ENCODE data around the gene DLEU7.

Gene DLEU7

GRCh38 chr13:50801087-50801931, 42.2 kb downstream of the DLEU7 start:
- TF ChIP-seq SPI1 (IDR thresholded peaks at IDR 0.05; ENCODE audit: low read depth, low read length) = no peak
- TF ChIP-seq POLR2AphosphoS5 (IDR thresholded peaks at IDR 0.05; ENCODE audit: low read depth, low read length) = no peak
- TF ChIP-seq PAX5 (IDR thresholded peaks at IDR 0.05; ENCODE audit: insufficient read depth, low read length, severe bottlenecking) = no peak
- no peak for TF ChIP-seq POLR2A (IDR thresholded peaks at IDR 0.05; ENCODE audit: low read depth, low read length)
- no peak for TF ChIP-seq TAF1 (IDR thresholded peaks at IDR 0.05; ENCODE audit: low read depth, low read length)
- no peak for TF ChIP-seq POU2F2 (IDR thresholded peaks at IDR 0.05; ENCODE audit: low read depth, low read length)
- FAIRE-seq (peak; percentile 99), DNase-seq (ENCODE audit: insufficient read length, low spot score) (no peak)

GRCh38 chr13:50800091-50800739, 43.3 kb downstream of the DLEU7 start:
- no peak for TF ChIP-seq TAF1 (IDR thresholded peaks at IDR 0.05; ENCODE audit: low read depth, low read length)
- no peak for TF ChIP-seq POLR2A (IDR thresholded peaks at IDR 0.05; ENCODE audit: low read depth, low read length)
- no peak for TF ChIP-seq PAX5 (IDR thresholded peaks at IDR 0.05; ENCODE audit: insufficient read depth, low read length, severe bottlenecking)
- TF ChIP-seq SPI1 (IDR thresholded peaks at IDR 0.05; ENCODE audit: low read depth, low read length) = no peak
- no peak for TF ChIP-seq POLR2AphosphoS5 (IDR thresholded peaks at IDR 0.05; ENCODE audit: low read depth, low read length)
- no peak for TF ChIP-seq POU2F2 (IDR thresholded peaks at IDR 0.05; ENCODE audit: low read depth, low read length)
- FAIRE-seq (peak; percentile 57), DNase-seq (ENCODE audit: insufficient read length, low spot score) (no peak)

- peak; percentile 9 for FAIRE-seq
- DNase-seq (ENCODE audit: insufficient read length, low spot score) = no peak
- TF ChIP-seq POU2F2 (IDR thresholded peaks at IDR 0.05; ENCODE audit: low read depth, low read length) (no peak), TAF1 (IDR thresholded peaks at IDR 0.05; ENCODE audit: low read depth, low read length) (no peak), POLR2AphosphoS5 (IDR thresholded peaks at IDR 0.05; ENCODE audit: low read depth, low read length) (no peak), PAX5 (IDR thresholded peaks at IDR 0.05; ENCODE audit: insufficient read depth, low read length, severe bottlenecking) (no peak), POLR2A (IDR thresholded peaks at IDR 0.05; ENCODE audit: low read depth, low read length) (no peak), SPI1 (IDR thresholded peaks at IDR 0.05; ENCODE audit: low read depth, low read length) (no peak)
These were observed 44.6 kb downstream of the DLEU7 start for GRCh38 chr13:50798923-50799322.

DNA sequence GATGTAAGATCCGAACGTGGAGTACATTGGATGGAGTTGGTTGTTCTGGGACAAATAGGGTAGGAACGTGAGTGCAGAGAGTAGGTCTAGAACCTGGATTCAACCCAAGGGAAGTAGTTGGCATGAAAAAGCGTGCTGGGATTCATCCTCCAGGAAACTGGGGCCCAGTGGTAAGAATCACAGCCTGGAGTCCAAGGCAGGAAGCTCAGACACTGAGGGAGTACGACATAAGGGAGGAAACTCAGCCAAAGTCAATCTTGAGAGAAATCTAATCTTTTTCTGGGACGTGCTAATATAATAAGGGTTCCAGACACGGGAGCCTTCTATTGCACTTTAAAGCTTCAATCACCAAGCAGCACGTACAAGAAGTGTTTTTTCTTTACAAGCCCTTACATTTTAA, 46.4 kb downstream of the DLEU7 start:
- TF ChIP-seq PAX5 (IDR thresholded peaks at IDR 0.05; ENCODE audit: insufficient read depth, low read length, severe bottlenecking) (no peak), SPI1 (IDR thresholded peaks at IDR 0.05; ENCODE audit: low read depth, low read length) (no peak), TAF1 (IDR thresholded peaks at IDR 0.05; ENCODE audit: low read depth, low read length) (no peak), POLR2AphosphoS5 (IDR thresholded peaks at IDR 0.05; ENCODE audit: low read depth, low read length) (no peak), POU2F2 (IDR thresholded peaks at IDR 0.05; ENCODE audit: low read depth, low read length) (no peak), POLR2A (IDR thresholded peaks at IDR 0.05; ENCODE audit: low read depth, low read length) (no peak)
- no peak for FAIRE-seq
- no peak for DNase-seq (ENCODE audit: insufficient read length, low spot score)

DNA sequence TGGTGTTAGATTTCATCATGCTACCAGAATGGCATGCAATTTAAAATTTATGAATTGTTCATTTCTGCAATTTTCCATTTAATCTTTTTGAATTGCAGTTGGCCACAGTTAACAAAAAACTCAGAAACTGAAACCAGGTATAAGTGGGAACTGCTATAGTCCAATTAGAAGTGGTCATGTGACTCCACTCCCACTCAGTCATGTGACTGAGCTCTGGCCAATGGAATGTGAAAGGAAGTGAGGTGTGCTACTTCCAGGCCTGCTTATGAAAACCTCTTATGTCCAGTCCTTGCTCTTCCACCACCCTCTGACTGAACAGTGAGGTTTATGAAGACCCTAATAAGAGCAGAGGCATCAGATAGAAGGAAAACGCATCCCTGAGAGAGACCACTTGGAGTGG, 47.0 kb downstream of the DLEU7 start:
- DNase-seq (ENCODE audit: insufficient read length, low spot score) (no peak), FAIRE-seq (no peak)
- TF ChIP-seq PAX5 (IDR thresholded peaks at IDR 0.05; ENCODE audit: insufficient read depth, low read length, severe bottlenecking) (no peak), SPI1 (IDR thresholded peaks at IDR 0.05; ENCODE audit: low read depth, low read length) (no peak), POLR2AphosphoS5 (IDR thresholded peaks at IDR 0.05; ENCODE audit: low read depth, low read length) (no peak), POLR2A (IDR thresholded peaks at IDR 0.05; ENCODE audit: low read depth, low read length) (no peak), POU2F2 (IDR thresholded peaks at IDR 0.05; ENCODE audit: low read depth, low read length) (no peak), TAF1 (IDR thresholded peaks at IDR 0.05; ENCODE audit: low read depth, low read length) (no peak)

GRCh38 chr13:50794226-50794625, 49.3 kb downstream of the DLEU7 start:
- DNase-seq (ENCODE audit: insufficient read length, low spot score) (no peak), FAIRE-seq (no peak)
- TF ChIP-seq POLR2AphosphoS5 (IDR thresholded peaks at IDR 0.05; ENCODE audit: low read depth, low read length) (no peak), POLR2A (IDR thresholded peaks at IDR 0.05; ENCODE audit: low read depth, low read length) (no peak), SPI1 (IDR thresholded peaks at IDR 0.05; ENCODE audit: low read depth, low read length) (no peak), PAX5 (IDR thresholded peaks at IDR 0.05; ENCODE audit: insufficient read depth, low read length, severe bottlenecking) (no peak), TAF1 (IDR thresholded peaks at IDR 0.05; ENCODE audit: low read depth, low read length) (no peak), POU2F2 (IDR thresholded peaks at IDR 0.05; ENCODE audit: low read depth, low read length) (no peak)

GRCh38 chr13:50793026-50793425, 50.5 kb downstream of the DLEU7 start:
- TF ChIP-seq POLR2AphosphoS5 (IDR thresholded peaks at IDR 0.05; ENCODE audit: low read depth, low read length) (no peak), POLR2A (IDR thresholded peaks at IDR 0.05; ENCODE audit: low read depth, low read length) (no peak), TAF1 (IDR thresholded peaks at IDR 0.05; ENCODE audit: low read depth, low read length) (no peak), POU2F2 (IDR thresholded peaks at IDR 0.05; ENCODE audit: low read depth, low read length) (no peak), SPI1 (IDR thresholded peaks at IDR 0.05; ENCODE audit: low read depth, low read length) (no peak), PAX5 (IDR thresholded peaks at IDR 0.05; ENCODE audit: insufficient read depth, low read length, severe bottlenecking) (no peak)
- DNase-seq (ENCODE audit: insufficient read length, low spot score) = no peak

GRCh38 chr13:50788551-50789210, 54.8 kb downstream of the DLEU7 start:
- no peak for FAIRE-seq
- DNase-seq (ENCODE audit: insufficient read length, low spot score) = no peak
- TF ChIP-seq POU2F2 (IDR thresholded peaks at IDR 0.05; ENCODE audit: low read depth, low read length) (no peak), PAX5 (IDR thresholded peaks at IDR 0.05; ENCODE audit: insufficient read depth, low read length, severe bottlenecking) (no peak), POLR2AphosphoS5 (IDR thresholded peaks at IDR 0.05; ENCODE audit: low read depth, low read length) (no peak), TAF1 (IDR thresholded peaks at IDR 0.05; ENCODE audit: low read depth, low read length) (no peak), SPI1 (IDR thresholded peaks at IDR 0.05; ENCODE audit: low read depth, low read length) (no peak), POLR2A (IDR thresholded peaks at IDR 0.05; ENCODE audit: low read depth, low read length) (no peak)

More at GRCh38 chr13:50793026-50793425, 50.5 kb downstream of the DLEU7 start:
- no peak for FAIRE-seq
